ENCODE data around the gene CHTOP. TPM values are rescaled to one million over a fixed set of nuclear protein-coding genes. Genes with fewer than 3 reads are reported as not detected.

The CHTOP gene
- total and polyA plus RNA-seq, 3 donors from 2014 or later: 86.1 to 101 (median 87.8) TPM

DNA sequence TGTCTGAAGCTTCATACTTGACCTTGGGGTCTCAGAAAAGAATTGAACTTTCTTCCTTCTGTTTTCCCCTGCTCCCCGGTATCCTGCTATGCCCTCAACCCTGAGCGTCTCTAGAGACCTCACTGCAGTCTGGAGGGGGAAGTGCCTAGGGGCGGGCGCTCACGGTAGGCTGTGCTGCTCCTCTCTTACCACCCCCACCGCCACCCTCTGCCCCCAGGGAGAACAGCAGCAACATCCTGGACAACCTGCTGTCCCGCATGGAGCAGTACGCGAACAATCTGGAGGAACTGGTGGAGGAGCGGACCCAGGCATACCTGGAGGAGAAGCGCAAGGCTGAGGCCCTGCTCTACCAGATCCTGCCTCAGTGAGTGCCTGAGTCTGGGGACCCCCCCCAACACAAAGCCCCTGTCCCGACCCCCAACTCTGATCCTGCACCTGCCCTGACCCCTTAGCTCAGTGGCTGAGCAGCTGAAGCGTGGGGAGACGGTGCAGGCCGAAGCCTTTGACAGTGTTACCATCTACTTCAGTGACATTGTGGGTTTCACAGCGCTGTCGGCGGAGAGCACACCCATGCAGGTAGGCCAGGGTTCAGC, 55.0 kb downstream of the CHTOP start:
- Histone ChIP-seq H3K27me3 (no peaks in the 10 kb centered on the region), H3K27ac (no peak overlapping the region), H3K9me3 (no peaks in the 10 kb centered on the region), H3K4me1 (no peaks in the 10 kb centered on the region), H3K4me3 (no peak overlapping the region), H3K36me3 (ENCODE audit: low read depth, missing control alignments) (no peaks in the 10 kb centered on the region)
- no peak for TF ChIP-seq POLR2A (IDR thresholded peaks at IDR 0.05)
- TF ChIP-seq CTCF (IDR thresholded peaks at IDR 0.05): no peak
- intact Hi-C loops (cut with DNase I; ENCODE audit: low total_unique reads): no loop called here
- 95 to 96% methylated on average over 14 to 15 of the region's 18 CpGs for WGBS, 2 donors
- DNase-seq: no peak

DNA sequence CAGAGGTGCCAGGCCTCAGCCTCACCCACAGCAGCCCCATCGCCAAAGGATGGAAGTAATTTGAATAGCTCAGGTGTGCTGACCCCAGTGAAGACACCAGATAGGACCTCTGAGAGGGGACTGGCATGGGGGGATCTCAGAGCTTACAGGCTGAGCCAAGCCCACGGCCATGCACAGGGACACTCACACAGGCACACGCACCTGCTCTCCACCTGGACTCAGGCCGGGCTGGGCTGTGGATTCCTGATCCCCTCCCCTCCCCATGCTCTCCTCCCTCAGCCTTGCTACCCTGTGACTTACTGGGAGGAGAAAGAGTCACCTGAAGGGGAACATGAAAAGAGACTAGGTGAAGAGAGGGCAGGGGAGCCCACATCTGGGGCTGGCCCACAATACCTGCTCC, 59.6 kb downstream of the CHTOP start:
- intact Hi-C loops (cut with DNase I; ENCODE audit: low total_unique reads): no loop called here
- H3K27ac ChIP-seq: no peak overlapping the region
- H3K4me3 ChIP-seq: no peak overlapping the region
- H3K4me1 ChIP-seq: peaks cover 16% of the 10 kb centered on the region
- WGBS, 2 donors: 71 to 93% methylated on average over 3 to 4 of the region's 4 CpGs
- H3K36me3 ChIP-seq (ENCODE audit: low read depth, missing control alignments): no peaks in the 10 kb centered on the region
- no peaks in the 10 kb centered on the region for H3K27me3 ChIP-seq
- H3K9me3 ChIP-seq: no peaks in the 10 kb centered on the region
- no peak for TF ChIP-seq POLR2A (IDR thresholded peaks at IDR 0.05)
- no peak for TF ChIP-seq CTCF (IDR thresholded peaks at IDR 0.05)
- DNase-seq: no peak

Small RNAs within 50 kb of the gene (microRNA-seq; reads per million reads assigned to microRNA genes)
- gene MIR8083 (ENCODE audit: borderline number of aligned reads in 2 of 2, borderline replicate concordance in 1 of 2): 0 reads per million in 2 donors

Small RNAs within 50 kb of the gene (small RNA-seq; reads per million reads assigned to genes)
- 0 reads per million in 2 donors for gene MIR8083

Other genes starting within 250 kb of the CHTOP start
- gene S100A8, start 243.0 kb upstream of the CHTOP start, total RNA-seq: 1 to 10 TPM; 1.3 to 3.0 TPM
- 20.3 TPM for gene S100A8, start 243.0 kb upstream of the CHTOP start, polyA plus RNA-seq (ENCODE audit: insufficient read depth, low read depth, low replicate concordance)
- gene S100A7A, start 217.5 kb upstream of the CHTOP start, total RNA-seq: not detected
- gene S100A7A, start 217.5 kb upstream of the CHTOP start, polyA plus RNA-seq (ENCODE audit: insufficient read depth, low read depth, low replicate concordance): not detected
- not detected for gene S100A7, start 173.4 kb upstream of the CHTOP start, total RNA-seq
- gene S100A7, start 173.4 kb upstream of the CHTOP start, polyA plus RNA-seq (ENCODE audit: insufficient read depth, low read depth, low replicate concordance): not detected
- gene S100A6, start 98.1 kb upstream of the CHTOP start, total RNA-seq: 10 to 100 TPM; 30.9 to 57.4 TPM
- 372 TPM for gene S100A6, start 98.1 kb upstream of the CHTOP start, polyA plus RNA-seq (ENCODE audit: insufficient read depth, low read depth, low replicate concordance)
- 1 to 10 TPM in 1 of 2 donors, not detected in 1; 1.3 TPM for gene S100A5, start 93.1 kb upstream of the CHTOP start, total RNA-seq
- not detected for gene S100A5, start 93.1 kb upstream of the CHTOP start, polyA plus RNA-seq (ENCODE audit: insufficient read depth, low read depth, low replicate concordance)
- gene S100A4, start 88.3 kb upstream of the CHTOP start, total RNA-seq: 10 to 100 TPM; 15.8 to 23.8 TPM
- 146 TPM for gene S100A4, start 88.3 kb upstream of the CHTOP start, polyA plus RNA-seq (ENCODE audit: insufficient read depth, low read depth, low replicate concordance)
- gene S100A3, start 84.8 kb upstream of the CHTOP start, total RNA-seq: not detected
- gene S100A3, start 84.8 kb upstream of the CHTOP start, polyA plus RNA-seq (ENCODE audit: insufficient read depth, low read depth, low replicate concordance): 0.67 TPM
- gene S100A2, start 68.2 kb upstream of the CHTOP start, total RNA-seq: 1 to 10 TPM; 1.9 to 9.6 TPM
- gene S100A2, start 68.2 kb upstream of the CHTOP start, polyA plus RNA-seq (ENCODE audit: insufficient read depth, low read depth, low replicate concordance): 1.9 TPM
- gene S100A16, start 20.9 kb upstream of the CHTOP start, total RNA-seq: 100 to 1,000 TPM; 158 to 171 TPM
- gene S100A16, start 20.9 kb upstream of the CHTOP start, polyA plus RNA-seq (ENCODE audit: insufficient read depth, low read depth, low replicate concordance): 126 TPM
- not detected for gene S100A14, start 17.7 kb upstream of the CHTOP start, total RNA-seq
- 1.6 TPM for gene S100A14, start 17.7 kb upstream of the CHTOP start, polyA plus RNA-seq (ENCODE audit: insufficient read depth, low read depth, low replicate concordance)
- 10 to 100 TPM; 54.2 to 78.2 TPM for gene S100A13, start 6.6 kb upstream of the CHTOP start, total RNA-seq
- gene S100A13, start 6.6 kb upstream of the CHTOP start, polyA plus RNA-seq (ENCODE audit: insufficient read depth, low read depth, low replicate concordance): 90.9 TPM
- gene S100A1, start 5.6 kb upstream of the CHTOP start, total RNA-seq: 10 to 100 TPM in 1 of 2 donors, 1 to 10 TPM in 1; 8.2 to 24.0 TPM
- 29.8 TPM for gene S100A1, start 5.6 kb upstream of the CHTOP start, polyA plus RNA-seq (ENCODE audit: insufficient read depth, low read depth, low replicate concordance)
- 10 to 100 TPM; 57.4 to 61.7 TPM for gene SNAPIN, start 24.6 kb downstream of the CHTOP start, total RNA-seq
- gene SNAPIN, start 24.6 kb downstream of the CHTOP start, polyA plus RNA-seq (ENCODE audit: insufficient read depth, low read depth, low replicate concordance): 48.9 TPM
- 100 to 1,000 TPM; 150 to 153 TPM for gene ILF2, start 36.9 kb downstream of the CHTOP start, total RNA-seq
- gene ILF2, start 36.9 kb downstream of the CHTOP start, polyA plus RNA-seq (ENCODE audit: insufficient read depth, low read depth, low replicate concordance): 295 TPM
- gene NPR1, start 44.6 kb downstream of the CHTOP start, total RNA-seq: 1 to 10 TPM; 2.5 to 4.3 TPM
- gene NPR1, start 44.6 kb downstream of the CHTOP start, polyA plus RNA-seq (ENCODE audit: insufficient read depth, low read depth, low replicate concordance): 10.7 TPM
- gene INTS3, start 94.0 kb downstream of the CHTOP start, total RNA-seq: 100 to 1,000 TPM; 113 to 121 TPM
- 66.1 TPM for gene INTS3, start 94.0 kb downstream of the CHTOP start, polyA plus RNA-seq (ENCODE audit: insufficient read depth, low read depth, low replicate concordance)
- 10 to 100 TPM; 38.5 to 54.9 TPM for gene SLC27A3, start 141.3 kb downstream of the CHTOP start, total RNA-seq
- gene SLC27A3, start 141.3 kb downstream of the CHTOP start, polyA plus RNA-seq (ENCODE audit: insufficient read depth, low read depth, low replicate concordance): 83.3 TPM